Mucosa of stomach (tissue), 1 donor: Measurements from ENCODE around the gene ANO2.
"Not testable (repeated sequence)": the region's sequence is repeated elsewhere in the genome, so short reads cannot be mapped to it uniquely, and the experiment has no call there.

ENCODE experiments used
- H3K27me3 ChIP-seq: one replicate; pipeline ENCODE4 v1.7.0; 2013; ENCODE audit warnings: mild to moderate bottlenecking, low read length; ENCODE audit not compliant: control insufficient read depth, insufficient read depth
- H3K36me3 ChIP-seq: one replicate; pipeline ENCODE4 v1.7.0; 2013; ENCODE audit warnings: low read length; ENCODE audit not compliant: control insufficient read depth, insufficient read depth
- H3K4me1 ChIP-seq: one replicate; pipeline ENCODE4 v1.7.0; 2013; ENCODE audit warnings: mild to moderate bottlenecking, low read length; ENCODE audit not compliant: control insufficient read depth, insufficient read depth
- H3K4me3 ChIP-seq: one replicate; pipeline ENCODE4 v1.7.0; 2013; ENCODE audit warnings: low read length
- H3K9ac ChIP-seq: one replicate; pipeline ENCODE4 v1.7.0; 2013; ENCODE audit warnings: mild to moderate bottlenecking, low read length, moderate library complexity
- H3K9me3 ChIP-seq: one replicate; pipeline ENCODE4 v1.7.0; 2013; ENCODE audit warnings: mild to moderate bottlenecking, low read length, moderate library complexity; ENCODE audit not compliant: control insufficient read depth
- donor health status: Pancreatic carcinoma.

Gene ANO2

DNA sequence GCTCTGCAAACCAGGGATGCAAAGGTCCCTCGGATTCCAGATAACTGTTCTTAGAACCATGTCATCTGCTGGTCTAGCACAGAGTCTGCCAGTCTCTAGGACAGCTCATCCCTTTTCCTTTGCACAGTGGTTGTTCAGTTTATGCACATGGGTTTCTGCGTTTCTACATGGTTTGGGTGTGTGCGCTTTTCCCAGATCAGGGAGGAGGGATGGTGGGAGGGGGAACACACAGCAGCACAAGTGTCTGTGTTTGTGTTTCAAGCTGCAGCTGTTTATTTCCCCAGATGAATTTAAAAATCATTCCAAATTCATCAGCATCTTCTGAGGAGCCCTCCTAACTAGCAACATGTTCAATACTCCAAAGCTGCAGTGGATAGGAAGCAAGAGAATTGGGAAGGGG lies 45.4 kb downstream of the ANO2 start:
- Histone ChIP-seq H3K36me3 (no peaks in the 10 kb centered on the region), H3K9ac (no peak overlapping the region), H3K4me3 (no peak overlapping the region), H3K27me3 (no peaks in the 10 kb centered on the region), H3K4me1 (no peaks in the 10 kb centered on the region), H3K9me3 (no peaks in the 10 kb centered on the region)

DNA sequence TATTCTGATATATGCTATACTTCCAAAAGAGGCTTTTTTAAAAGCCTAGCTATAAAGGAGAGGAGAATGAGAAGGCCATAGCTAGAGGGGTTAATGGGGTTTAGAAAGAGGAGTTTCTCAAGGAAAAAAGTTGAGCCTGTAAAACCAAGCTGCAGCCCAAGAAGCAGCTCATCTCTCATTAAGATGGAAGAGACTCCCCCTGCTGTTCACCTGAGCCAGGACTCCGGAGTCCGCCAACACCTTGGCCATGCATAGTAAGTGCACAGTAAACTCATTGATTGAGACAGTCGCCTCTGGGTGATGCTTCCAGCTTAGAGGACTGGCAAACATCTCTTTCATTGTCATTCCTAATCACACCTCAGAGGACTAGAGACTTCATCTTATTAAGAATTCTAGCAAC lies 46.2 kb downstream of the ANO2 start:
- H3K36me3 ChIP-seq: no peaks in the 10 kb centered on the region
- H3K27me3 ChIP-seq: no peaks in the 10 kb centered on the region
- H3K9me3 ChIP-seq: no peaks in the 10 kb centered on the region
- no peak overlapping the region for H3K9ac ChIP-seq
- H3K4me3 ChIP-seq: no peak overlapping the region
- H3K4me1 ChIP-seq: no peaks in the 10 kb centered on the region

DNA sequence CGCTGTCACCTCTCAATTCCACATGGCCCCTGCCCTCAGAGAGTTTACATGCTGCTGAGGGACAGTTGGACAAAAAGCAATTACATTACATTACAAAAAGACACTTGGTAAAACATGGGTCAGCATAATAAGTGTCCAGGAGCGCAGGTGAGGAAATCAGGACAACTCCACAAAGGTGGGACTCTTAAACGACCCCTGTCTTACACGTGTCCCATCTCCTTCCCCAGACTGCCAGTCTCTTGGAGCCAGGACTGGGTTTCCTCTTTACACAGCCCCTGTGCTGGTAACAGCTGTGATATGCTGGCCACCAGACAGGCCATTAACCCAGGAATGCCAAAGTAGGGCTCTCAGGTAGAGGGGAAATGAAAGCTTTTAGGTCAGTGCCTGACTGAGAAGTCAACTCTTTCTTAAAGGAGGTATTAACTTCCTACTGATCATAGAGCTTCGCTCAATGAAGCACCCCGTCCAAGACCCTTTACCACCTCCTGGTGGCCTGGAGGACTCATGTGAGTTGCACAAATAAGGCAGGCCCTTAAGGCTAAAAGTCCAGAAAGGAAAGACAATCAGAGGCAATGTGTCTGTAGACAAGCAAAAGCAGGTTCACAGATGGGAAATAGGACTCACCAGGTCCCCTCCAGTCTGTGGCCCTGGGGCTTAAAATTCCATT lies 55.5 kb downstream of the ANO2 start:
- no peaks in the 10 kb centered on the region for H3K36me3 ChIP-seq
- H3K9me3 ChIP-seq: no peaks in the 10 kb centered on the region
- H3K4me3 ChIP-seq: no peak overlapping the region
- no peaks in the 10 kb centered on the region for H3K4me1 ChIP-seq
- H3K9ac ChIP-seq: no peak overlapping the region
- H3K27me3 ChIP-seq: no peaks in the 10 kb centered on the region

DNA sequence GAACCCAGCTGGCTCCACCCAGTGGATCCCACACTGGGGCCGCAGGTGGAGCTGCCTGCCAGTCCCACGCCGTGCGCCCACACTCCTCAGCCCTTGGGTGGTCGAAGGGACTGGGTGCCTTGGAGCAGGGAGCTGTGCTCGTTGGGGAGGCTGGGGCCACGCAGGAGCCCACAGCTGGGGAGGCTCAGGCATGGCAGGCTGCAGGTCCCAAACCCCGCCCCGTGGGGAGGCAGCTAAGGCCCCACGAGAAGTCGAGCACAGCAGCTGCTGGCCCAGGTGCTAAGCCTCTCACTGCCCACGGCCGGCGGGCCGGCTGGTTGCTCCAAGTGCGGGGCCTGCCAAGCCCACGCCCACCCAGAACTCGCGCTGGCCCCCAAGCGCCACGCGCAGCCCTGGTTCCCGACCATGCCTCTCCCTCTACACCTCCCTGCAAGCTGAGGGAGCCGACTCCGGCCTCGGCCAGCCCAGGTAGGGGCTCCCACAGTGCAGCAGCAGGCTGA lies 56.2 kb downstream of the ANO2 start:
- H3K4me1 ChIP-seq: no peaks in the 10 kb centered on the region
- H3K9me3 ChIP-seq: no peaks in the 10 kb centered on the region
- H3K4me3 ChIP-seq: no peak overlapping the region
- H3K9ac ChIP-seq: no peak overlapping the region
- H3K36me3 ChIP-seq: no peaks in the 10 kb centered on the region
- H3K27me3 ChIP-seq: no peaks in the 10 kb centered on the region

DNA sequence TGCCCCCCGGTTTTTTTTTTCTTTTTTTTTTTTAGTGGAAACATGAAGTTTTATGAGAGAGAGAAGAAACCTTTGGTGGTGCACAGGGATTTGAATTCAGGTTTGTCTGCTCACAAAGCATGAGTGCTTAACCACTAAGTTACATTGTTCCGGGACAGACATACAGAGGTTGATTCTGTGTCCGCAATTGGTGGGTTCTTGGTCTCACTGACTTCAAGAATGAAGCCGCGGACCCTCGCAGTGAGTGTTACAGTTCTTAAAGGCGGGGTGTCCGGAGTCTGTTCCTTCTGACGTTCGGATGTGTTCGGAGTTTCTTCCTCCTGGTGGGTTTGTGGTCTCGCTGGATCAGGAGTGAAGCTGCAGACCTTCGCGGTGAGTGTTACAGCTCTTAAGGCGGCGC lies 57.2 kb downstream of the ANO2 start:
- not testable (repeated sequence) for H3K27me3 ChIP-seq, H3K4me1 ChIP-seq, H3K9me3 ChIP-seq, H3K36me3 ChIP-seq, H3K4me3 ChIP-seq, H3K9ac ChIP-seq

DNA sequence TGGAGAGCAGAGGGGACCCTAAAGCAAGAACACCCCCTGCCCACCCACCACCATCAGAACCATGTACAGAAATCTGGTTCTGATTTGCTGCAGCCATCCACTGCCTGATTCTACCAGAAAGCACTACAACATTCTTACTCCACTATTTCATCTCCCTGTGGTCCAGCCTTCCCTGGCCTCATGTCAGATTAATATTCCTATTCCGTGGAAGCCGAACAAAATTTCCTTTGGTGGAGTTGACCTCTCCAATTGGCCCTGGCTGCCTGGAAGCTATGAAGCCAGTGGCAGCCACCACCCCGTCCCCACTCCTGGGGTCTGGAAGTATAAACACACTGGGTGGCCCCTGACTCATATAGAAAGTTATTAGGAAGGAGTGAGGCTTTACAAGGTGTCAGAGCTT lies 60.2 kb downstream of the ANO2 start:
- no peaks in the 10 kb centered on the region for H3K36me3 ChIP-seq
- no peak overlapping the region for H3K4me3 ChIP-seq
- peaks cover 8% of the 10 kb centered on the region for H3K27me3 ChIP-seq
- no peaks in the 10 kb centered on the region for H3K9me3 ChIP-seq
- H3K4me1 ChIP-seq: no peaks in the 10 kb centered on the region
- H3K9ac ChIP-seq: no peak overlapping the region

DNA sequence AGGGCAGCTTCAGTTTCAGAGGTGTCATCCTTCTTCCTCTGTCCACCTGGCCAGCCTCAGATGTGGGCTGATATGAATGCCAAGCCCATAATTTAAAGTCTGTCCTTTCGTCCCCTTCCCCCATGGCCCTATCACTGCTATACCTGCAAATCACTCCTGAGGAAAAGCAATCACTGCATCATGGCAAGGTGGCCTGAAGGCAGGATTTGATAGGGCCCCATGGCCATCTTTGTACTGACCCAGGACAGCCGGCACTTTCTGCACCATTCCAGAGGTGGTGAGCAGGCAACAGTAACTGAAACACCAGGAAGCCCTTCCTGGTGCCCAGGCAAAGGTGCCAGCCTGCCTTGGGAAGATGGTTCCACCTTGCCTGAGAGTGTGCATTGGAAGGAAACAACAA lies 60.8 kb downstream of the ANO2 start:
- Histone ChIP-seq H3K9ac (no peak overlapping the region), H3K9me3 (no peaks in the 10 kb centered on the region), H3K36me3 (no peaks in the 10 kb centered on the region), H3K27me3 (peaks cover 8% of the 10 kb centered on the region), H3K4me1 (no peaks in the 10 kb centered on the region), H3K4me3 (no peak overlapping the region)

DNA sequence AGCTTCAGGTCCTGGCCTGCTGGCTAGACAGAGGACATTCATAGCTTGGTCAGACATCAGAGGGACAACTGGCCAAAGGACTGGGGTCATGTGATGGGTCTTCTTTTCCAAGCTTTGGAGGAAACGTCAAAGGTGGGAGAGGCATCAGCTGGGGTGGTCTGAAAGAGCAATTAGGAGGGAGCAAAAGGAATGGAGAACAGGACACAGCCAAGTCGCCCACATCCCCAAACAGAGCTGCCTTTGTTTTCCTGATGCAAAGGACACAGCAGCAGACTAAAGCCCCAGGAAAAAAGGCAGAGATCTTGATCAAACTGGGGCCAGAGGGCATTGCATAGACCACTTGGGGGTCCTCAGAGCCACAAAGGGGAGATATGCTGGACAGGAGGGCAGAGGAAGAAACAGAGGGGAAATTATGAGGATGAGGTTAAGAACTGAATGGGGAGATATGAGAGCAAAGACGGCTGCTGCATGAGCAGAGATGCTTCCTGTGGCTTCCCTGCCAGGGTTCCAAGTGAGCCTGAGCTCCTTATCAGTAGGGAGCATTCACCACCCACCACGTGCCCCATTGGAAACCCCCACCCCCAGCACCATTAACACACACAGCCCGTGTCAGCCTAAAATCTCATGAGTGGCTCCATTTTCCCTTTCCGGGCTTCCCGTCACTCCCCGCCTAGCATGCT lies 62.4 kb downstream of the ANO2 start:
- no peaks in the 10 kb centered on the region for H3K36me3 ChIP-seq
- peaks cover 8% of the 10 kb centered on the region for H3K27me3 ChIP-seq
- no peak overlapping the region for H3K9ac ChIP-seq
- H3K4me3 ChIP-seq: no peak overlapping the region
- H3K4me1 ChIP-seq: no peaks in the 10 kb centered on the region
- H3K9me3 ChIP-seq: no peaks in the 10 kb centered on the region

DNA sequence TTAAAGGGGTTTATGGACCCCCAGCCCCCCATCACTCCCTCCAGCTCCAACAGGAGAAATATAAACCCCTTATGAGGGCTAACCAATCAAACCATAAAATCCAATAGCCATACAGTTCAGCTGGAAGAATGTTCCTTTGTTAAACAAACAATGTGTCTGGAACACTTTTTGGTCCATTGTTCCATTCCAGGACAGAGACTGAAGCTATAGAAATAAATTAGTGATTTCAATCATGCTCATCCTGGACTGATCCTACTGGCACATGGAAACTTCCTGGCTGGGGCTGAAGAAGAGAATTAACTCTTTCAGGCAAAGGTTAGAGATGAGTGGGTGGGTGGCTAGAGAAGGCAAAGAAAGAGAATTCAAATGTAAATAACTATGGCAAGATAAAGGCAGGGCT lies 63.4 kb downstream of the ANO2 start:
- Histone ChIP-seq H3K4me1 (no peaks in the 10 kb centered on the region), H3K4me3 (no peak overlapping the region), H3K27me3 (peaks cover 8% of the 10 kb centered on the region), H3K9ac (no peak overlapping the region), H3K36me3 (no peaks in the 10 kb centered on the region), H3K9me3 (no peaks in the 10 kb centered on the region)

DNA sequence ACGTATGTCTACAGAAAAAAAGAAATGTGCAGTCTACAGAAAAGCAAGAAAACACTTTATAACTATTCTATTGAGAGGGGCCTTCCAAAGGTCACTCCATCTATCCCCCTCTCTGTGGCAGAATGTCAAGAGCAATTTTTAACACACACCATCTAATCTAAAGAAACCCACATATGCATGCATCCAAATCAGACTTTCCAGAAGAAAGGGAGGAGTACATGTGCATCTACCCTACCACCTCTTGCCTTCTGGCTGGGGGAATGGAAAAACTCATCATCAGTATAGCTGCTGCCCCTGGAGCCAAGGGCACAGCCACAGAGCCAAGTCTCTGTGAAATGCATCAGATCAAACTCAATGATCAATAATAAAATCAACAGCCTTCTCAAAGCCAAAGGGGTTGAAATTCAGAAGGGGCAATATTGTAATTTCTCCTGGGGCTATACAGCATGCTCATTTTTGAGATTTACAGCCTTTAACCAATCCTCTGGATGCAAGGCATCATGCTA lies 63.9 kb downstream of the ANO2 start:
- H3K36me3 ChIP-seq: no peaks in the 10 kb centered on the region
- no peaks in the 10 kb centered on the region for H3K9me3 ChIP-seq
- H3K4me1 ChIP-seq: no peaks in the 10 kb centered on the region
- H3K4me3 ChIP-seq: no peak overlapping the region
- no peak overlapping the region for H3K9ac ChIP-seq
- H3K27me3 ChIP-seq: peaks cover 8% of the 10 kb centered on the region

DNA sequence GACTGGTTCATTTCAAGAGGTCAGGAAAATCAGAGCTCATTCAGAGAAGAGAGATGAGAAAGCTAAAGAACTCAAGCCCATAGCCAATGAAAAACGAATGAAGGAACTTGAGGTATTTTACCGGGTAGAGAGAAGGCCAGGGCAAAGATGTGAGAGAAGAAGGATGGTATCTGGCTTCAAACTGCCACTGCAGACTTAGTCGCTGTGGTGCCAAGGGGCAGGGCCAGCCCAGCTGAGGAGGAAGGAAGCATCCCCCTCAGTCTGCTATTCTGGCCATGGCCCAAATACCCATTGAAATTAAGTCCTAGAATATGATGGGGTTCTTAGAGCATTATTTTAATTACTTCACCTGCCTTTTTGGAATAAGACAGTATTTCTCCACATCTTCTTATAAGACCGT lies 69.2 kb downstream of the ANO2 start:
- H3K9ac ChIP-seq: no peak overlapping the region
- H3K36me3 ChIP-seq: no peaks in the 10 kb centered on the region

DNA sequence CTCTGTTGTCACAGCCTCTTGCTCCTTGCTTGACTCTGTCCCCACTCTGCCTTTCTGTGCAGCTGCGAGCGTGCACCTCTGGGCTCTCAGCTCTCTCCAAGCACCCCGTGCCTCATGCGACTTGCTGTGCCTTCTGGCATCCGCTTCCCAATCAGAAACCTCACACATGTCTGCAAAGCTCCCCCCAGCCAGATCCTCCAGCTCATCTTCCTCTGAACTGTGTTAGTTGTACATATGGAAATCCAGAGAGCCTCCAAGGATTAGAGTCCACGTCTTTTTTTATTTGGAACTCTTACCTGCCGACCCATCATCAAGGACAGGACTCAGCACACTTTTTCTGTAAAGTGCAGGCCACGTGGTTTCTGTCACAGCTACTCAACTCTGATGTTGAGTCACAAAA lies 70.5 kb downstream of the ANO2 start:
- Histone ChIP-seq H3K27me3 (no peaks in the 10 kb centered on the region), H3K36me3 (no peaks in the 10 kb centered on the region)

More for the DNA sequence above, 69.2 kb downstream of the ANO2 start:
- Histone ChIP-seq H3K4me1 (no peaks in the 10 kb centered on the region), H3K27me3 (no peaks in the 10 kb centered on the region), H3K9me3 (no peaks in the 10 kb centered on the region), H3K4me3 (no peak overlapping the region)

More for the DNA sequence above, 70.5 kb downstream of the ANO2 start:
- Histone ChIP-seq H3K9ac (no peak overlapping the region), H3K4me3 (no peak overlapping the region), H3K9me3 (no peaks in the 10 kb centered on the region), H3K4me1 (no peaks in the 10 kb centered on the region)
